HFF-Myc (cell line): ENCODE measurements around the gene XPR1.

ENCODE experiments used
- DNase-seq: peaks from one replicate; pipeline ENCODE4 v3.0.0-alpha.2; 2011; ENCODE audit warnings: low read depth; ENCODE audit errors: extremely low read depth
- H3K4me3 ChIP-seq: replicated peaks from 2 replicates; pipeline ENCODE4 v1.5.1; 2011; ENCODE audit warnings: low read depth, mild to moderate bottlenecking, control low read depth, low read length
- TF ChIP-seq, protein P1 (sequence below): IDR thresholded peaks from 2 replicates; pipeline ENCODE4 v1.5.1; 2012; ENCODE audit warnings: mild to moderate bottlenecking, low read depth, low read length, control low read depth; ENCODE audit errors: missing control alignments

Gene XPR1

DNA sequence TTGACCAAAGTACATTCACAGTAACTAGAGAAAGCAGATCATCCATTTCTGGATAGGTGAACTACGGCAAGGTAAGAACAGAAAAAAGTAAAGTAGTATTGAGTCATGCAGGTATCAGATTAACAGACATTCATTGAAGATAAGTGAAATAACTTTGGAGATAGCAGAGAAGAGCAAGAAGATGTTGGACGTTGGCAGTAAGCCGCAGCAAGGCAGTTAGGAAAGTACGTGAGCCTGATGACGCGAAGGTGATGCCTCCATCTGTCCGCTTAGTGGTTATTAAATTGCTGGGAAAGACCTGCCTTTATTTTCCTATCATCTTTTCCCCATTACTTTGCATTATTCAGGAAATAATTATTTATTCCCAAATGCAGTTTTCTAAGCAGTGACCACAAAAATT is 256.0 kb downstream of the XPR1 start:
- no peak for DNase-seq
- no peak overlapping the region for H3K4me3 ChIP-seq
- TF ChIP-seq, protein P1, sequence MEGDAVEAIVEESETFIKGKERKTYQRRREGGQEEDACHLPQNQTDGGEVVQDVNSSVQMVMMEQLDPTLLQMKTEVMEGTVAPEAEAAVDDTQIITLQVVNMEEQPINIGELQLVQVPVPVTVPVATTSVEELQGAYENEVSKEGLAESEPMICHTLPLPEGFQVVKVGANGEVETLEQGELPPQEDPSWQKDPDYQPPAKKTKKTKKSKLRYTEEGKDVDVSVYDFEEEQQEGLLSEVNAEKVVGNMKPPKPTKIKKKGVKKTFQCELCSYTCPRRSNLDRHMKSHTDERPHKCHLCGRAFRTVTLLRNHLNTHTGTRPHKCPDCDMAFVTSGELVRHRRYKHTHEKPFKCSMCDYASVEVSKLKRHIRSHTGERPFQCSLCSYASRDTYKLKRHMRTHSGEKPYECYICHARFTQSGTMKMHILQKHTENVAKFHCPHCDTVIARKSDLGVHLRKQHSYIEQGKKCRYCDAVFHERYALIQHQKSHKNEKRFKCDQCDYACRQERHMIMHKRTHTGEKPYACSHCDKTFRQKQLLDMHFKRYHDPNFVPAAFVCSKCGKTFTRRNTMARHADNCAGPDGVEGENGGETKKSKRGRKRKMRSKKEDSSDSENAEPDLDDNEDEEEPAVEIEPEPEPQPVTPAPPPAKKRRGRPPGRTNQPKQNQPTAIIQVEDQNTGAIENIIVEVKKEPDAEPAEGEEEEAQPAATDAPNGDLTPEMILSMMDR = no peak

DNA sequence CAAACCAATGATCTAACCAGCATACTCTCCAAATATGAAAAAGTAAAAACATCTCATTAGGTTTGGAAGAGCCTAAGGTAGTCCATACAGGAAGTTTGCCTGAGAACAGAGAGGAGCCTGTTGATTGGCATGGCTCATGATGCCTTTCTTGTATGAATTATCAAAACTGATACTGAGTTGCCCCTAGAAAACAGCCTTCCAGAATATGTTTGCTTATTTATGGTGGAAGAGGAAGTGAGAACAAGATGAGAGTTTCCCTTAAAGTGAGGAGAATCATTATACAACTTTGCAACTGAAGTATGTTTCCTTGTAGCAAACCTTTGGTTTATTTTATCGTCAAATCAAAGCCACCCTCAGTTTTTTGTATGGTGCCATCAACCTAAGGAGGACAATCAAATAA is 257.0 kb downstream of the XPR1 start:
- H3K4me3 ChIP-seq = no peak overlapping the region
- DNase-seq = no peak
- TF ChIP-seq, protein P1 = no peak

DNA sequence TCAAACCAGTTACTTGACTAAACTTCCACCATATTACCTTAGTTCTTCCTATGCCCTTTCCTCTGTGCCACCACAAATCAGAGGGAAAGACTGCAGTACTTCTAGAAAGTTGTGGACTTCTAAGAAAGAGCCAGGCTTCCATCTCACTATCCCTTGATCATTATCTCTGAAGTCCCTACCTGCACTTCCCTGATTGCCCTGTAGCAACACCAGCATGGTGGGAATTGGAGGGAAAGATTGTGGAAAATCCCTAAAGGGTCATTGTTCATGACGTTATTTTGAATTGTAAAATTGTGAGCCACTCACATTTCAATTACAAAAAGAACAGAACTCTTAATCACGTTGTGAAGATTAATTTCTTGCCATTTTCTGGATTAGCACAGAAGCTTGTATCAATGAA is 257.5 kb downstream of the XPR1 start:
- TF ChIP-seq, protein P1 = no peak
- H3K4me3 ChIP-seq = no peak overlapping the region
- DNase-seq = no peak

DNA sequence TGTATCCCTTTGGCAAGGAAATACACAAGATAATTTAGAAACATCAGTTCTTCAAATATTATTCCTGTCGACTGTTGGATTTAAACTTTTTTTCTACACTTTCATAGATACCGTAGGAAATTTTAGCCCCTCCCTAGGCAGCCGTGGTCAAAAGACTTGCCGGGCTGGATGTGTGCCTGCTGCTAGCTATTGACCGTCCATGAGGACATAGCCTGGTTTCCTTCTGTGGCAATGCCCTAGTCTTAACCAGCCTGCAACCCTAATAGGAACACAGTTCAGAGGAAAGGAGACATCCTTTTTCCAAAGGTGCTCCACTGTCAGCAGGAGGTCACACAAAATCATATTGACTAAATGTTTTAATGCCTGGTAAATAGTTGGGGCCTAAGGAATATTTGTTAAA is 260.4 kb downstream of the XPR1 start:
- no peak for DNase-seq
- H3K4me3 ChIP-seq = no peak overlapping the region
- TF ChIP-seq, protein P1 = no peak

DNA sequence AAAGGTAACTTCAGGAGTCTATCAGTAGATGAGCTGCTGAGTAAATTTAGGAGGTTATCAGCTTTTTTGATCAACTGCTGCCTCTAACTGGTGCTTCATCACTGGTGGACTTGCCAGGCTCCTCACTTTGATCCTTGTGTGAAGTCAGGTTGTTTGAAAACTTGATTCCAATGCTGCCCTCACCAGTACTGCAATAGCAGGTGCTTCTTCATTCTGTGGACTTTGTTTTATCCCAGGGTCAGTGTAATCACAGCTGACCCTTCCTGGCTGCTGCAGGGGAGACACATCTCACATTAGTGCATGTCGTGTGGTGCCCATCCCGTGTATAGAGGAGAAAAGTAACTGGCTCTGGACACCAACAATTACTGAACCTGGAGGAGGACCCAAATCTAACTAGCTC is 260.9 kb downstream of the XPR1 start:
- TF ChIP-seq, protein P1 = no peak
- DNase-seq = no peak
- no peak overlapping the region for H3K4me3 ChIP-seq

DNA sequence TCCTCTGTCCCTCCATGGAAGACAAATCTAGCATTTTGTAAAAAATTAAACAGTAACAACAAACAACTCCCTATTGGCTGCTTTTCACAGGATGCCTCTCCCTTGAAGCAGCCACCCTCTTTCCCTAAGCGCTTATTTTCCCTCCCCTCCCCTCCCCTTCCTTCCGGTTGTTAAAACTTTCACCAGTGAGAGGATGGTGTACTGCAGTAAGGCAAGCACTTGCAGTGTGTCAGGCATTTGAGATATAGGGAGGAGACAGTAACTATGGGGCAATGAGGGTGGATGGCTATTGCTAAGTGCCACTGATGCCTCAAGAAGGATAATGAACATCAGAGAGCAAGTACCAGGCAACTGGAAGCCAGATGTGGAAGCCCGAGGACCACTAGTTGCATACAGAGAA is 261.8 kb downstream of the XPR1 start:
- DNase-seq = no peak
- no peak overlapping the region for H3K4me3 ChIP-seq
- TF ChIP-seq, protein P1 = no peak

DNA sequence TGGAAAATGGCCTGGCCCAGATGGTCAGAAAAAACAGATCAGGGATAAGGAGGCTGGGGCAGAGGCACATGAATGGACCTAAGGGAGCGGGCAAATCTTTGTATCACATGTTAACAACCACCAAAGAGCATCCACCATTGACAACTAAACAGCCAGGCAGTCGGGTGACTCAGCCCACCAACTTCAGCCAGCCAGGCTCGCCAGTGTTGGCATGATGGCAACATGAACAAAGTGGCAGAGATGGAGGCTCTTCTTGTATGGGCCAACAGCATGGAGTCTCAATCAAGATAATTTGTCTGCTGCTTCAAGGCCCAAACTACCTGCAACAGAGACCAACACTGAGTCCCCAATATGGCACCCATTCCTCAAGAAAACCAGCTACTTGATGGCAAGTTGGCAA is 264.3 kb downstream of the XPR1 start:
- no peak for DNase-seq
- TF ChIP-seq, protein P1 = no peak
- H3K4me3 ChIP-seq = no peak overlapping the region
